GM12878 (cell line): ENCODE data around the gene MYO3B. TPM values are rescaled to one million over a fixed set of nuclear protein-coding genes. Genes with fewer than 3 reads are reported as not detected.

Experiments used
- ATAC-seq: fragments of 200-7000 bp; cut with Tn5 transposase; 3 replicates; pipeline ENCODE4 v1.9.1; 2020; ENCODE audit warnings: mild to moderate bottlenecking, moderate library complexity
- BruUV-seq: library from RNA; stranded (reverse); fragments of 400-500 nt; replicated peaks from 2 replicates; lab custom pipeline; 2021; lab: Mats Ljungman, UMichigan
- CTCF ChIA-PET: fragments of 300-600 bp; sonication (Branson Sonifier 250); formaldehyde crosslinking; extraction: SDS; loops from one replicate; lab custom pipeline; 2021; ENCODE audit warnings: inconsistent platforms; lab: Yijun Ruan, JAX
- POLR2A ChIA-PET: fragments of 350-600 bp; formaldehyde crosslinking; extraction: SDS; loops from one replicate; lab custom pipeline; 2021; ENCODE audit warnings: inconsistent platforms; lab: Charles Lee
- RAD21 ChIA-PET: fragments of 300-600 bp; sonication (Branson Sonifier 250); formaldehyde crosslinking; loops from one replicate; lab custom pipeline; 2023; ENCODE audit warnings: antibody characterized with exemption; ENCODE audit not compliant: unreplicated experiment; lab: Charles Lee
- SMC1A ChIA-PET: fragments of 300-600 bp; sonication (Branson Sonifier 250); formaldehyde crosslinking; loops from one replicate; lab custom pipeline; 2023; ENCODE audit not compliant: unreplicated experiment, uncharacterized antibody; lab: Charles Lee
- DNase-seq: peaks from one replicate; pipeline ENCODE4 v3.0.0-alpha.2; 2011; ENCODE audit warnings: low read depth, low spot score
- FAIRE-seq: peaks from 3 replicates; lab custom pipeline; 2011; peaks lifted over from hg19 to GRCh38; lab: Jason Lieb, UNC
- H2AFZ ChIP-seq: 2 replicates; pipeline ENCODE4 v1.6.0; 2011; ENCODE audit warnings: low read depth, low read length, control low read depth; ENCODE audit not compliant: control insufficient read depth
- H3K27ac ChIP-seq: 2 replicates; pipeline ENCODE4 v1.5.1; 2011; ENCODE audit warnings: control low read depth; ENCODE audit not compliant: control insufficient read depth, insufficient read depth
- H3K27me3 ChIP-seq, 2 experiments: replicated peaks in 1 of 2; 2 replicates each; pipeline versions ENCODE4 v1.6.0 to v1.6.1; 2011; ENCODE audit warnings: low read length in 1 of 2; ENCODE audit not compliant: control insufficient read depth in 2 of 2, insufficient read depth in 2 of 2
- H3K36me3 ChIP-seq, 2 experiments: 2 replicates each; pipeline ENCODE4 v1.5.1; 2011; ENCODE audit warnings: low read length in 1 of 2; ENCODE audit not compliant: control insufficient read depth in 2 of 2, insufficient read depth in 2 of 2
- H3K4me1 ChIP-seq: 2 replicates; pipeline ENCODE4 v1.6.1; 2011; ENCODE audit warnings: mild to moderate bottlenecking, low read length, moderate library complexity, mixed read lengths; ENCODE audit not compliant: control insufficient read depth, insufficient read depth
- H3K4me2 ChIP-seq: 2 replicates; pipeline ENCODE4 v1.6.0; 2011; ENCODE audit warnings: control low read depth; ENCODE audit not compliant: control insufficient read depth, insufficient read depth
- H3K4me3 ChIP-seq: fragments of 200-600 bp; sonication (generic); 2 replicates; pipeline ENCODE4 v1.5.1; 2016
- H3K79me2 ChIP-seq: 2 replicates; pipeline ENCODE4 v1.6.0; 2011; ENCODE audit warnings: low read length; ENCODE audit not compliant: control insufficient read depth, insufficient read depth
- H3K9ac ChIP-seq: 2 replicates; pipeline ENCODE4 v1.8.0; 2011; ENCODE audit warnings: low read length, control low read depth, mixed read lengths; ENCODE audit not compliant: control insufficient read depth, insufficient read depth
- H3K9me3 ChIP-seq: replicated peaks from 3 replicates; pipeline ENCODE4 v1.5.1; 2011; ENCODE audit warnings: mild to moderate bottlenecking, low read length; ENCODE audit not compliant: control insufficient read depth, insufficient read depth
- H4K20me1 ChIP-seq: 2 replicates; pipeline ENCODE4 v1.6.0; 2011; ENCODE audit not compliant: control insufficient read depth, insufficient read depth
- CTCF ChIP-seq, 3 experiments: IDR thresholded peaks in 2 of 3; conservative IDR thresholded peaks in 1 of 3; 2 replicates each; pipeline ENCODE4 v1.5.1; 2011; ENCODE audit warnings: low read depth in 3 of 3, low read length in 3 of 3, mild to moderate bottlenecking in 3 of 3, control low read depth in 2 of 3, moderate library complexity in 2 of 3, inconsistent platforms in 1 of 3, mixed read lengths in 1 of 3; ENCODE audit not compliant: control insufficient read depth in 2 of 3, insufficient read depth in 1 of 3; ENCODE audit errors: extremely low read depth in 1 of 3
- FOS ChIP-seq: IDR thresholded peaks from 3 replicates; pipeline ENCODE4 v1.6.1; 2011; ENCODE audit warnings: borderline replicate concordance; ENCODE audit not compliant: insufficient read length; ENCODE audit errors: extremely low read depth
- RAD21 ChIP-seq: IDR thresholded peaks from 2 replicates; pipeline ENCODE4 v1.6.1; 2011; ENCODE audit warnings: mild to moderate bottlenecking, low read depth, low read length, moderate library complexity; ENCODE audit not compliant: insufficient read depth
- SMC3 ChIP-seq: IDR thresholded peaks from 2 replicates; pipeline ENCODE4 v1.6.1; 2011; ENCODE audit warnings: low read length, improper control_type of control experiment, borderline replicate concordance
- WGBS: methylation state at CpG from one replicate; pipeline ENCODE4 v1.1.6; 2016; ENCODE audit warnings: low lambda C conversion rate; ENCODE audit not compliant: insufficient replicate concordance, insufficient coverage; ENCODE audit errors: missing lambda C conversion rate; 5-methylcytosine and 5-hydroxymethylcytosine counted together
- in situ Hi-C: fragments of 300-500 bp; cut with MboI; formaldehyde crosslinking; loops from 9 replicates; pipeline ENCODE4 v1.14.3; 2018; ENCODE audit warnings: mixed read lengths
- intact Hi-C: fragments of 100-400 bp; cut with micrococcal nuclease; formaldehyde crosslinking; loops from one replicate; pipeline ENCODE4 v1.14.2; 2022; ENCODE audit not compliant: unreplicated experiment
- polyA plus RNA-seq, 11 experiments: library from polyadenylated mRNA; depleted of rRNA in 4 of 11; unstranded in 6 of 11; stranded (reverse) in 5 of 11; fragments of >200 nt; fragmentation: Nextera tagmentation in 4 of 11; fragmentation: Illumina TruSeq in 1 of 11; extraction: Ambion mirVana in 4 of 11; extraction: Trizol in 1 of 11; gene quantifications; 1 replicate in 1 of 11; 2 replicates in 10 of 11; pipeline versions ENCODE4 v1.2.1 to v1.2.3, GENCODE V29; 2011 to 2016; ENCODE audit warnings: inconsistent platforms in 2 of 11, missing spikeins in 2 of 11, low read depth in 1 of 11
- total RNA-seq, 4 experiments: library from RNA; depleted of rRNA in 3 of 4; stranded (reverse); fragments of >200 nt in 3 of 4; fragmentation: Illumina TruSeq in 1 of 4; extraction: Trizol in 1 of 4; gene quantifications; 2 replicates each; pipeline versions ENCODE4 v1.2.1 to v1.2.3, GENCODE V29; 2013 to 2021

Gene MYO3B
- total and polyA plus RNA-seq, 10 of the 15 experiments (the other 5 are each of a cell fraction or from before 2014, with no cell fraction given): 1.1 to 7.1 (median 2.1) TPM

GRCh38 chr2:170369894-170370293 lies 191.9 kb downstream of the MYO3B start:
- intact Hi-C loops: loop anchor here (2.0 kb wide), 1 partner anchor 445 kb away; no protein-coding TSS in a partner anchor
- Histone ChIP-seq H3K4me3 (no peak overlapping the region), H4K20me1 (no peaks in the 10 kb centered on the region), H3K4me1 (no peaks in the 10 kb centered on the region; the same call in 1 of the 2 replicates), H3K79me2 (no peaks in the 10 kb centered on the region), H3K9ac (no peak overlapping the region), H3K36me3 (no peaks in the 10 kb centered on the region), H3K4me2 (no peak overlapping the region), H3K27ac (no peak overlapping the region), H2AFZ (no peak overlapping the region), H3K27me3 (no peaks in the 10 kb centered on the region; a peak in 1 of 4 replicates), H3K9me3 (no peaks in the 10 kb centered on the region)
- POLR2A ChIA-PET: no interaction called here
- FAIRE-seq (no peak), ATAC-seq (0 out of 3 replicates have a peak, but pooled peaks have one; percentile 36), DNase-seq (no peak)
- CTCF ChIA-PET: interaction anchor here (0.7 to 3.5 kb wide), 28 partner anchors 10 to 558 kb away, joined by 3 to 47 read pairs (median 4); partner anchors contain the start of genes ERICH2 and GAD1
- 0% methylated on average over 1 of the region's 1 CpG for WGBS
- in situ Hi-C loops: no loop called here
- TF ChIP-seq FOS: no peak
- peak in 1 of 3 experiments; percentile 36; a peak in 1 of 6 replicates for TF ChIP-seq CTCF (IDR thresholded peaks at IDR 0.05 in 2 of 3, conservative IDR thresholded peaks at IDR 0.05 in 1 of 3; ENCODE audit: control insufficient read depth in 2 of 3, extremely low read depth in 1 of 3, insufficient read depth in 1 of 3, low read depth in 3 of 3, low read length in 3 of 3)
- peak; percentile 24; the same call in 1 of the 2 replicates for TF ChIP-seq RAD21
- TF ChIP-seq SMC3: peak; percentile 16; the same call in 1 of the 2 replicates
- TF ChIP-seq, all 136 proteins: peak for 3
- BruUV-seq: no TSS peak
- ChIA-PET RAD21 (interaction anchor here (1.1 to 2.7 kb wide), 4 partner anchors 9 to 503 kb away, joined by 3 to 23 read pairs (median 5); partner anchors contain the start of gene GAD1), SMC1A (interaction anchor here (0.8 to 3.6 kb wide), 15 partner anchors 9 to 503 kb away, joined by 3 to 53 read pairs (median 3); partner anchors contain the start of gene GAD1)
